GM23248 (cell line): ENCODE data around the gene GRID2IP.

ENCODE experiments used
- EZH2 ChIP-seq: fragments of 200-600 bp; sonication (generic); IDR thresholded peaks from 2 replicates; pipeline ENCODE4 v1.6.1; 2018; ENCODE audit warnings: antibody characterized with exemption, mild to moderate bottlenecking; ENCODE audit not compliant: insufficient read depth, poor library complexity, severe bottlenecking
- EZH2phosphoT487 ChIP-seq: fragments of 200-600 bp; sonication (generic); IDR thresholded peaks from 2 replicates; pipeline ENCODE4 v1.6.1; 2018; ENCODE audit warnings: antibody characterized with exemption, moderate library complexity, mild to moderate bottlenecking, low read depth; ENCODE audit not compliant: insufficient read depth

DNA sequence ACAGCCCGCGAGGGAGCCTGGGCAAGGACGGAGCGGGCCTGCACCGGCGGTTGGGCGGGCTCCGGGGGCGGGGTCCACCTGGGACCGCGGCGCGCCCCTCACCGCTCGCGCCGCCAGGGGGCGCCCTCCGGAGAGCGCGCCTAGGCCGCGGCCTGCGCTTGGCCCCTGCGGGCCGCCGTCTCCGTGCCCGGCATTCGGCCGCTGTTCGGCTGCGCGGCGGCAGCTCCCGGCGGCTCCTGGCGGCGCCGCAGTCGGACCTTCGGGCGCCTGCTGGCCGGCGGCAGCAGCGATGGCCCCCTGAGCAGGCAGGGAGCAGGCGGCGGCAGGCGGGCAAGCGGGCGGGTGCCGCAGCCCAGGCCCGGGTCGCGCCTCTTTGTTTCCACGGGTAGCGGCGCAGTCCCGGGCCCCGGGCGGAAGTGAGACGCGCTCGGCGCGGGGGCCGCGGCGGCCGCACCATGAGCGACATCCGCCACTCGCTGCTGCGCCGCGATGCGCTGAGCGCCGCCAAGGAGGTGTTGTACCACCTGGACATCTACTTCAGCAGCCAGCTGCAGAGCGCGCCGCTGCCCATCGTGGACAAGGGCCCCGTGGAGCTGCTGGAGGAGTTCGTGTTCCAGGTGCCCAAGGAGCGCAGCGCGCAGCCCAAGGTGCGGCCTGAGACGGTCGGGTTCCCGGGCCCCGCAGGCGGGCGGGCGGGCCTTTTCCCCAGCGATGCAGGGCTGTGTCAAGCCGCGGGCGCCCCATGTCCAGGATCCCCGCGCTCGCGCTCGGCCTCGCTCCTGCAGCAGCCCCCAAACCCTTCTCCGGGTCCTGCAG is 38.8 kb upstream of the GRID2IP start, which contains the start of gene INTS15:
- TF ChIP-seq EZH2 (no peak), EZH2phosphoT487 (no peak)
